T-helper 2 cell treated with Interferon-gamma antibody and Interleukin-4, amounts not matched to agents 100 ng/mL and 5 ng/mL, for 36 hours (primary cell): ENCODE data around the gene GLIPR2. TPM values are rescaled to one million over a fixed set of nuclear protein-coding genes. Genes with fewer than 3 reads are reported as not detected.
"Not testable (repeated sequence)": the region's sequence is repeated elsewhere in the genome, so short reads cannot be mapped to it uniquely, and the experiment has no call there.

Source experiments
- intact Hi-C: fragments of 100-400 bp; cut with micrococcal nuclease; formaldehyde crosslinking; loops from one replicate; pipeline ENCODE4 v1.15.1; 2023
- total RNA-seq: library from RNA; stranded (reverse); gene quantifications from 2 replicates; pipeline ENCODE4 v1.2.3, GENCODE V29; 2022

The GLIPR2 gene
- total RNA-seq, 1 donor from 2014 or later: 66.3 TPM

DNA sequence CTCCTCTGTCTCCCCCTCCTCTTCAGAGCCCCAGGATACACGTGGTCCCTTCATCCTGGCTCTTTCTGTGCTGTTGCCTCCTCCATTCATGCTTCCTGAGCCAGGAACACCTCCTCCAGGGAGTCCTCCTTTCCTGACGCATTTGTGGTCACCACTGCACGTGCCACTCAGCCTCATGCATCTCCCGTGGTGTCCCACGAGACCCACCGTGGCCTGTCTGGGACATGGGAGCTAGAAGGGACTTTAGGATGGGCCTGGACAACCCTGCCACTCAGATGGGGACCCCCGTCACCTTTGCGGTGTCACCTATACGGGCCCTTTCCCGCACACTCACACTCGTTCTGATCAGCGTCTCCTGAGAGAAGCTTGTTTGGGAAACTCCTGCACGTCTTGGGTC lies 6.7 kb downstream of the GLIPR2 start:
- intact Hi-C loops: no loop called here

DNA sequence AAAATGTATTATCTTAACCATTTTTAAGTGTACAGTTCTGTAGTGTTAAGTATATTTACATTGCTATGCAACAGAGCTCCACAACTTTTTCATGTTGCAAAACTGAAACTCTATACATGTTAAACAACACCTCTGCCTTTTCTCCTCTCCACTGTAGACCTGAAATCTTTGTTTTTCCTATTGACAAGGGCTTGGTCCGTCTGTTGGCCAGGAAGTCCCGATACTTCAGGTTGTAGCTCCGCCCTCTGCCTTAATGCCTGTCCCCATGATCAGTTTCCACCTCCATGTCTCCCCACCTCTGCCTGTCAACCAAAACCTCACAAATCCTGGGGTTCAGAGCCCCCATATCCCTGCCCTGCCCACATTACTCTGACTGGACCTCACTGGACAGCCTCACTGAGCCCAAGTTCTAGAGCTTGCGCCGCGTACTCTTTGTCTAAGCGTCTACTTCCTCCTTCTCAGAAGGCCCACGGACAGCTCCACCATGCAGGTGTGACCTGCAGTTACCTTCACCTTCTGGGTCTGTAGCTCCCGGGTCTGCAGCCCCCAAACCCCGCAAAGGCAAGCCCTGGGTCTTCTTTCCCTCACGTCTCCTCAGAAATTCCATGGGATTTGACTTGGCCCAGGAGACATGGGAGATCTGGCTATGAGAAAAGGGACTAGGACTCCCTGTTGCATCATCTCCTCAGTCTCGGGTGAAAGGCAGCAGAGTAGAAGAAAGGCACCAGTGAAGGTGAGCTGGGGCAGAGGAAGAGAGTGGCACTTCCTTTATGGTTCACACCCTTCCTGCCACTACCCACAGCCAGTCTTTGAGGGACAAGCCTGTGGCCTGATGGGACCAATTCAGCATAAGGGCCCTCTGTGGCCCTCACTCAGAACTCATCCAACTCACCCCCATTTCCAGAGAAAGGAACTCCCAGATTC lies 8.0 kb downstream of the GLIPR2 start:
- intact Hi-C loops: no loop called here

DNA sequence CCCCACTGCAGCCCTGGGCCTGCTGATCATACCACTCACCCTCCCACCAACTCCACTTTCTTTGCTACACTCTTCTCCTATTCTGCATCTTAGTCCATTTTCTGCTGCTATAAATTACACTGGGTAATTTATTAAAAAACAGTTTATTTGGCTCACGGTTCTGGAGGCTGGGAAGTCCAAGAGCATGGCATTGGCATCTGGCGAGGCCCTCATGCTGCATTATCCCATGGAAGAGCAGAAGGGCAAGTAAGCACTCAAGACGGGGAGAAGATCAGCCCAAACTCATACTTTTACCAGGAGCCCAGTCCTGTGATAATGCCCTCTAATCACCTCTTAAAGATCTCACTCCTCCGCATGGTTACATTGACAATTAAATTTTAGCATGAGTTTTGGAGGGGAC lies 9.4 kb downstream of the GLIPR2 start:
- intact Hi-C loops: no loop called here

DNA sequence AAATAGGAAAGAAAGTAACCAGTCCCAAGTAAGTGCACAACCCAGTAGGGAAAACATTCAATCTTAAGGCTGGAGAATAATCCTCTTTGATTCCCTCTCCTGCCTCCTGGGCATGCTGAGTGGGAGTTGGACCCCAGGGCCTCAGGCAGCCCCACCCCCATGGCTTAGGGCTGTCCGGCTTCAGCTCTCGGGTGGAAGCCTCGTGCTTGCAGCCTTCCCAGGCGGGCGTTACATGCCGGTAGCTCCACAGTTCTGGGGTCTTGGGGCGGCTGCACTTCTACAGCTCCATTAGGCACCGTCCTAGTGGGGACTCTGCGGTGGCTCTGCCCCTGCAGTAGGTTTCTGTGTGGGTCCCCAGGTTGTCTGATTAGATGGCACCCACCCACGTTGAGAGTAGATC lies 10.1 kb downstream of the GLIPR2 start:
- intact Hi-C loops: no loop called here

DNA sequence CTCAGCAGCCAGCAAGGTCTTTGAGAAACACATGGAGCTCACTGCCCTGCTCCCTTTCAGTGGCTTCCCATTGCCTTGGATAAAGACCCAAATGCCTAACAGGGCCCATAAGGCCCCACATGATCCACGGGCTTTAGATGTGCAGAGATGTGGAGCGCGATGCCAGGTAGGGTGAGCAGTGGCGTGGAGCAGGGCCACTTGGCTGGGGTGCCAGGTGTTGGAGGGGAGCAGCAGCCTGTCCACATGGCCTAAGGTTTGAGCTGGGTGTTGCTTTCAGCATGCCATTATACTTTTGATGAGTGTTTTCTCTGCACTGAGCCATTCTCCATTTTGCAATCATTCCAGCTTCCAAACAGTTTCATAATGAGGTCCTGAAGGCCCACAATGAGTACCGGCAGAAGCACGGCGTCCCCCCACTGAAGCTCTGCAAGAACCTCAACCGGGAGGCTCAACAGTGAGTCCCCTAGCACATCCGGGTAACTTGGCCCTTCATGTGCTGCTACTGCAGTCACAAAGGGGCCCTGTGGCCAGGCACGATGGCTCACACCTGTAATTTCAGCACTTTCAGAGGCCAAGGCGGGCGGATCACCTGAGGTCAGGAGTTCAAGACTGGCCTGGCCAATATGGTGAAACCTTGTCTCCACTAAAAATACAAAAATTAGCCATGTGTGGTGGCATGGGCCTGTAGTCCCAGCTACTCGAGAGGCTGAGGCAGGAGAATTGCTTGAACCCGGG lies 11.1 kb downstream of the GLIPR2 start:
- intact Hi-C loops: no loop called here

DNA sequence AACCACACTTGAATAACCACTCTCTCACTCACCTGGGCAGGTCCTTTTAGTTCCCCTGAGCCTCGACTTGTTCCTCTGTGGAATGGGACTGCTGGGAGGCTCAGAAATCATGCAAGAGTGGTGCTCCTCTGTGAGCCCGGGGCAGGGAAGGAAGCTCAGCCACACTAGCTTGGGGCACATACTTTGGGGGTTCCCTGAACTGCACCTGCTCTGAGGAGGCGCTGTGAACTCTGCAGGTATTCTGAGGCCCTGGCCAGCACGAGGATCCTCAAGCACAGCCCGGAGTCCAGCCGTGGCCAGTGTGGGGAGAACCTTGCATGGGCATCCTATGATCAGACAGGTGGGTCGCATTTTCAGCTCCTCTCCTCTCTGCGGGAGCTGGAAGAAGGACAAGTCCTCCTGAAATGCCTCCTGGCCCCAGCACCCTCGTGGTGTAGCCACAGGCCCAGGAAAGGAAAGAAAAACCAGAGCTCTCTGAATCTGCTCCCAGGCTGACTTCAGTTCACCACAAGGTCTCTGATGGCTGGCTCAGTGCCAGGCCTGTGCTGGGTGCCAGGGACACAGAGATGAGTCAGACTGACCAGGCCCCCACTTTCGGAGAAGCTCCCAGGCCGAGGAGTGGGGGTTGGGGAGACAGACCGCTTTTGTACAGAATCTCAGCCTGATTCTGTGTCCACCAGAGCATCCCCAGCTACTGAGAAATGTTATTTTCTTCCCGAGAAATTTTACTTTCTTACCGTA lies 11.9 kb downstream of the GLIPR2 start:
- intact Hi-C loops: no loop called here

DNA sequence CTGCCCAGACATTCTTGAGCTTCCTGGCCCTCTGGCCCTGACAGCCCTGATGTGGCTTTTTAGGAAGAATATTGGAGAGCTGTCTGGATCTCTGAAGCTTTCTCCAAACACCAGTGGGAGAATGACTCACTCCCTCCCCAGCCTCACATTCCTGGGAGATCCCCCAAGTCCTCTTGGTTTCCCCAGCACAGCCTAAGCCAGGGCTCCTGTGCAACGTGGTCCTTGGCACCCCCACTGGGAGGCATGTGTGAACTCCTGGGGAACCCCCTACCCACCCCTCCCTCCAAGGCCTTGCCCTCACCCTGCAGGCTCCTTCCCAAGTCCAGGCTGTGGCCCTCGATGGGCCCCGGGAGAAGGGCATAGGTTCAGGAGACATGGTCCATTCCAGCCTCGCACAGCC lies 12.7 kb downstream of the GLIPR2 start:
- intact Hi-C loops: no loop called here

DNA sequence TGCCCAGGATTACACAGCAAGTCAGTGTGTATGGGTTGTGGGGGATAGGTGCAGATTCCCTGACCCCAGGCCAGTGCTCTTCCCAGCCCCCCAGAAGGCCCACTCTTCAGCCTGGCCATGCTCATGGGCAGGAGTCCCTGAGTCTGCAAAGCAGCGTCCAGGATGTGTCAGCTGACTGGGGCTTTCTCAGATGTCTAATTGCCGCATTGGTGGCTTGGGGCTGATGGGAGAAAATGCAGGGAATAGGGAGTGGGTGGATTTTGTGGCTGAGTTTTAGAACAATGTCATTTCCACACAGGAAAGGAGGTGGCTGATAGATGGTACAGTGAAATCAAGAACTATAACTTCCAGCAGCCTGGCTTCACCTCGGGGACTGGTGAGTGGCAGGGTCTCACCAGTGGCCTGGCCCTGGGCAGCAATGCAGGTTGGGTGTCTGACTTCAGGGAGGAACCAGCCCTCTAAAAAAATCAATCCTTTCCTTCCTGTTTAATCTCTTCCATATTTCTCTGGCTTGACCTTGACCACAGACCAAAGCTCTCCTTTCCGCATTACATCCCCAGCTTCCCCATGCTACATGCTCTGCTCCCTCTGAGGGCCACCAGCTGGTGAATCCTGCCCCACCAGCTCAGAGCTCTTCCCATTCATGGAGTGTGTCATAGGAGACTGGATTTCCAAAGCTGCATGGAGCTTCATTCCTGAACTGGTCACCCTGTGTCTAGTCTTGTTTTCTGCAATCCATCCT lies 14.2 kb downstream of the GLIPR2 start:
- intact Hi-C loops: loop anchor here (1.0 to 2.0 kb wide), 2 partner anchors 10 to 16 kb away; no protein-coding TSS in a partner anchor

DNA sequence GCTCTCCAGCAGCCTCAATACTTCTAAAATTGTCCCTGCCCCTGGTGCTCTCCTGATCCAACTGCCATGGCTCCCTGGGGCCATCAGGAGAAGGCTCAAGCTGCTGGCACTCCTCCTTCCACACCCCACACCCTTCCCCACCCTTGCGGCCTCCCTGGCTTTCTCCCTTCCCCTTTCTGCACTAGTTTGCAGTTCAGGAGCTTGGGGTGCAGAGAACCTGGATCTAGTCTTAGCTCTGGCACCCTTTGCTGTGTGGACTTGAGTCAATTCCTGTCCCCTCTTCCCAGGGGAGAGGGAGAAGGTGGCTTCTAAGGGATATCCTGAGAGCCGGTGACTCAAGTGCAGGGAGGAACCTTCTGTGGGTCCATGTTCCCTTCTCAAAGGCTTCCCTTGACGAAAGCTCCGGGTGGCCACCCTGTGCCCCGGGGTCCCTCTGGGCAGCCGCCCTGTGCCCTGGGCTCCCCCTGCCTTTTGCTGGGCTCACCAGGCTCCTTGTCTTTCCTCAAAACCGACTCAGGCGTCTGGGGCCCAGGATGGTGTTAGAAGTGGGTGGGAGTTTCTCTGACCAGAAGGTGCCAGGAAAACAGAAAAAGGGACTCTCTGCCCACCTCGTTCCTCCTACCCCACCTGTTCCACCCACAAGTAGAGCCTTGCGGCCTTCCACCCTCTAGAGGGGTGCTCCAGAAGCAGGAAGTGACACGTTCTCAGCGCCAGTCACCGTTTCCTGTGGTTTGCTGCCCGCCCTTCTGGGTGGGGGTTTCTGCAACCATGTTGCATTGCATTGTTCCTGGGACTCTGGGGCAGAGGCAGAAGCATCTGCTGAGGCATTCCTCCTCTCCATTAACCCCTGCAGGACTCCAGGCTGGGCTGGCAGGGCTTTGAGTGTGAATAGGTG lies 15.0 kb downstream of the GLIPR2 start:
- intact Hi-C loops: loop anchor here (1.0 to 2.0 kb wide), 4 partner anchors 11 to 39 kb away; partner anchors contain the start of genes CLTA and GLIPR2

DNA sequence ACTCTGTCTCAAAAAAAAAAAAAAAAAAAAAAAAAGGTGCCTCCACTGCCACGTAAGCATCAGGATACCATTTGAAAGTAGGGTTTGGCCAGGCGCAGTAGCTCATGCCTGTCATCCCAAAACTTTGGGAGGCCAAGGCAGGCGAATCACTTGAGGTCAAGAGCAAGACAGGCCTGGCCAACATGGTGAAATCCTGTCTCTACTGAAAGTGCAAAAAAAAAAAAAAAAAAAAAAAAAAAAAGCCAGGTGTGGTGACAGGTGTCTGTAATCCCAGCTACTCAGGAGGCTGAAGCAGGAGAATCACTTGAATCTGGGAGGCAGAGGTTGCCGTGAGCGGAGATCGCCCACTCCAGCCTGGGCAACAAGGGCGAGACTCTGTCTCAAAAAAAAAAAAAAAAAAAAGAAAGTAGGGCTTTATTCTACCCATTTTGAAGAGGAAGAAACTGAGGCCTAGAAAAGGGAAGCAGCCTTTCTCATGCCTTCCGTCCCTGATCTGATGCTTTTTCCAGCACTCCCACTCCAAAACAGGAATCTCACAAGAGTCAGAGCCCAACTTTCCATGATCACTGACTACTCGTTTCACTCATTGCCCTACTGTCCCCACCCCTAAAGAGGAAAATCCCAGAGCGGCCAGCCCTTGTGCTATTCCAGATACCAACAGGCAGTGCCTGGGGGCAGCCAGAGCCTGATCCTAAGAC lies 16.4 kb downstream of the GLIPR2 start:
- intact Hi-C loops: loop anchor here (1.0 kb wide), 2 partner anchors 17 to 37 kb away; partner anchors contain the start of genes CLTA and GLIPR2

DNA sequence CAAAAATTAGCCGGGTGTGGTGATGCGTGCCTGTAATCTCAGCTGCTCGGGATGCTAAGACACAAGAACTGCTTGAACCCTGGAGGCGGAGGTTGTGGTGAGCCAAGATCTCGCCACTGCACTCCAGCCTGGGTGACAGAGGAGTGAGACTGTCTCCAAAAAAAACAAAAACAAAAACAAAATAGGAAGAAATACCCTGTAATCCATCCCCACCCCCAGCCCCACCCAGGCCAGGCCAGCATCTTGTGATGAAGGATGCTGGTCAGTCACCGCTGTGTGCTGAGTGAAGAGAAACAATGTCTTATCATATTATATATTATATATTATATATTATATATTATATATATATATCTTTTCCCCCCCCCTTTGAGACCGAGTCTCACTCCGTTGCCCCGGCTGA lies 17.2 kb downstream of the GLIPR2 start:
- intact Hi-C loops: no loop called here

DNA sequence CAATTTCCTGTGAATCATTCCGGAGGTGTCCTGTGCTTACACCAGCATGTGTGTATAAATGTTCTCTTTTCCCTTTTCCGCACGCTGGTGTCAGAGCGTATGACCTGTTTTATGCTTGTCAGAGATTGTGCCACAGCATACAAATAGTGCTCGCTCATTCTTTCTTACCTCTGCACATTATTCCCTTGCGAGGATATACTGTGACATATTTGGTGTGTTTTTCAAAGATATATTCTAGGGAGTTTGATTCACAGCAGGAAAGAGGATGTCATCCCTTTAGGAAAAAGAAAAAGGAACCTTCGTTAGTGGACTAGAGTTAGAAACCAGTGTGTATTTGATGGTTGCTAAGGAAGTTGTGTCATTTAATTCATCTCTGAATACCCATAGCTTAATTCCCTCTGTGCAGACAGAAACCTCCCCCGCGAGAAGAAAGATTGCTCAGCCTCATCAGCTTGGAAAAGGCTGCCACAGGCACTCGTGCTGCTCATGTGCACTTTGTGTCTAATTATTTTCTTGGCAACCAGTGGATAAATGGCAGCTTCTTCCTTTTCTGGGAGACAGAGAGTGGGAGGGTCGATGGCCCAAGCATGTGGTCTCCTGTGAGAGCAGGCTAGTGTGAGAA lies 17.9 kb downstream of the GLIPR2 start:
- intact Hi-C loops: no loop called here

DNA sequence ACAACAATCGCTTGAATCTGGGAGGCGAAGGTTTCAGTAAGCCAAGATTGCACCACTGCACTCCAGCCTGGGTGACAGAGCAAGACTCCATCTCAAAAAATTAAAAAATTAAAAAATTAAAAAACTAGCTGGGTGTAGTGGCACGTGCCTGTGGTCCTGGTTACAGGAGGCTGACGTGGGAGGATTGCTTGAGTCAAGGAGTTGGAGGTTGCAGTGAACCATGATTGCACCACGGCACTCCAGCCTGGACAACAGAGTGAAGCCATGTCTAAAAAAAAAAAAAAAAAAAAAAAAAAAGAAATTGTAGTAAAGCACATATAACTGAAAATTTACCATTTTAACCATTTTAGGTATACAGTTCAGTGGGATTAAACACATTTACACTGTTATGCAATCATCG lies 19.6 kb downstream of the GLIPR2 start:
- intact Hi-C loops: no loop called here

DNA sequence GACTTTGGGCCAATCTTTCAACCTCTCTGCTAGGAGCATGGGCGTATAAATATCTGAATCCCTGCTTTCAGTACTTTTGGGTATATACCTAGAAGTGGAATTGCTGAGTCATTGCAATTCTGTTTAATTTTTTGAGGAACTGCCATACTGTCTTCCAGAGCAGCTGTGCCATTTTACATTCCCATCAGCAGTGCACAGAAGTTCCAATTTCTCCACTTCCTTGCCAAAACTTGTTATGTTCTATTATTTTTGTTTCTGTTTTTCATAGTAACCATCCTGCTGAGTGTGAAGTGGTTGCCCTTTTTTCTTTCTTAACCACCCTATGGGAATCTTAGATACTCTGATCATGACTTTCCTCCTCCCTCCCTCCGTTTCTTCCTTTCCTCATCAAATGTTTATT lies 21.6 kb downstream of the GLIPR2 start:
- intact Hi-C loops: no loop called here

DNA sequence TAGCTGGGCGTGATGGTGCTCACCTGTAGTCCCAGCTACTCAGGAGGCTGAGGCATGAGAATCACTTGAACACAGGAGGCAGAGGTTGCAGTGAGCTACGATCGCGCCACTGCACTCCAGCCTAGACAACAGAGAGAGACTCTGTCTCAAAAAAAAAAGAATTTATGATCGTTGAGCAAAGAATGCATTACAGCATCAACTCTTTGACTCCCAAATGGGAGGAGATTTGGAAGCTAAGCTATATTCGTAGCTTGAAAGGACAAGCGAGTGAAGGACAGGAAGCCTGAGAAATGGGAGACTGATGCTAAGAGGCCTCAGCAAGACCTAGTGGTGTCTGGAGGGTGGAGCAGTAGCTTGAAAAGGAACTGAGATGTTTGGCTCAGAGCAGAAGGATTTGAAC lies 22.4 kb downstream of the GLIPR2 start:
- intact Hi-C loops: no loop called here

DNA sequence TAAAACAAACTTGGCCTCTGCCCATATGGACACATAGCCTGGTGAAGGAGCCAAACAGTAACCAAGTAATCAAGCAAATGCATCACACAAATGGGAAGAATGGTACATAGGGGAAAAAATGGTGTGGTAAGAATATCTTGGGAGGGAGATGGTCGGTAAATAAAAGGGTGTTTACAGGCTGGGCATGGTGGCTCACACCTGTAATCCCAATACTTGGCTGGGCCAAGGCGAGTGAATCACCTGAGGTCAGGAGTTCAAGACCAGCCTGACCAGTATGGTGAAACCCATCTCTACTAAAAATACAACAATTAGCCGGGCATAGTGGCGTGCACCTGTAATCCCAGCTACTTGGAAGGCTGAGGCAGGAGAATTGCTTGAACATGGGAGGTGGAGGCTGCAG lies 23.0 kb downstream of the GLIPR2 start:
- intact Hi-C loops: not testable (repeated sequence)

DNA sequence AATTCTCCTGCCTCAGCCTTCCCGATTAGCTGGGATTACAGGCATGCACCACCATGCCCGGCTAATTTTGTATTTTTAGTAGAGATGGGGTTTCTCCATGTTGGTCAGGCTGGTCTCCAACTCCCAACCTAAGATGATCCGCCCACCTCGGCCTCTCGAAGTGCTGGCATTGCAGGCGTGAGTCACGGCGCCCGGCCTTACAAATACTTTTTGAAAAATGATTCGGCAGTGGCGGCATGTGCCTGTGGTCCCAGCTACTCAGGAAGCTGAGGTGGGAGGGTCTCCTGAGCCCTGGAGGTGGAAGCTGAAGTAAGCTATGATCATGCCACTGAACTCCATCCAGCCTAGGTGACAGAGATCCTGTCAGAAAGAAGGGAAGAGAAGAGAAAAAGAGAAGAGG lies 23.6 kb downstream of the GLIPR2 start:
- intact Hi-C loops: not testable (repeated sequence)

DNA sequence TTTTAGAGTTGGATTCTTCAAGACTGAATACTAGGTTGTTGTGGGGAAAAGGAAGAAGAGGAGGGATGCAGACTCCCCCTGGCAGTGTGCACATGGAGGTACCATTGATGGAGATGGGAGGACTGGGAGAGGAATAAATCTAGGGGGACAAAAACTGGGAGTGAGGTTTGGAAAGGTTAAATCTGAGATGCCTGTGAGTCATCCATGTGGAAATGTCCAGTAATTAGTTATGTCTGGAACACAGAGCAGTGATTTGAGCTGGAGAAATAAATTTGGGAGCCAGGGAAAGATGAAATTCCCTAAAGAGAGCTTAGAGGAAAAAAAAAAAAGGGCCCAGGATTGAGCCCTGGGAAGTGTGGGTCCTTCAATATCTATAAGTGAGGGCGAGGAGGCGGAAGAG lies 24.7 kb downstream of the GLIPR2 start:
- intact Hi-C loops: no loop called here

DNA sequence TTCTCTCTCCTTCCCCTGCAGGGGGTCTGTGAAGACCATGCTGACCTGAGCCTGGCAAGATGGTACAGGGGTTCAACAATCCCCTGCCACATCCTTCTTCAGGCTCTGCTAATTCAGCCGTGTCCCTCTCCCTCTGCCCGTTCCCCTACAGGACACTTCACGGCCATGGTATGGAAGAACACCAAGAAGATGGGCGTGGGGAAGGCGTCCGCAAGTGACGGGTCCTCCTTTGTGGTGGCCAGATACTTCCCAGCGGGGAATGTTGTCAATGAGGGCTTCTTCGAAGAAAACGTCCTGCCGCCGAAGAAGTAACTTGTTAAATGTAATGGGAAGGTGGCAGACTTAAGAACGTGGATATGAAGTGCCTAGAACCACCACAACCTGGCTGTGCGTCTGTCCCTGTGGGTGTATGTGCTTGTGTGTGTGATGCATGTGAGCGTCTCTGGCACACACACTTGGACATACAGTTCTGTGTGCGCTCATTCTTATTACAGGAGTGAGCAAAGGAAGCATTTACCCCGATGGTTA lies 25.7 kb downstream of the GLIPR2 start:
- intact Hi-C loops: no loop called here
